H1 (cell line): ENCODE results near the gene TNFSF4. TPM values are rescaled to one million over a fixed set of nuclear protein-coding genes. Genes with fewer than 3 reads are reported as not detected.

Experiments used
- CEBPB ChIP-seq: IDR thresholded peaks from 2 replicates; pipeline ENCODE4 v1.6.1; 2012; ENCODE audit warnings: low read depth, low read length
- EP300 ChIP-seq, 2 experiments: IDR thresholded peaks; 1 replicate in 1 of 2; 2 replicates in 1 of 2; pipeline ENCODE4 v1.6.1; 2011 to 2012; ENCODE audit warnings: low read depth in 2 of 2, low read length in 2 of 2, mild to moderate bottlenecking in 2 of 2, borderline replicate concordance in 1 of 2, inconsistent platforms in 1 of 2, moderate library complexity in 1 of 2
- HDAC6 ChIP-seq: IDR thresholded peaks from one replicate; pipeline ENCODE4 v1.7.1; 2012; ENCODE audit warnings: low read depth, mild to moderate bottlenecking, inconsistent platforms, low read length, moderate library complexity
- MAX ChIP-seq: IDR thresholded peaks from 2 replicates; pipeline ENCODE4 v1.6.1; 2012; ENCODE audit warnings: inconsistent platforms
- RBBP5 ChIP-seq: IDR thresholded peaks from 2 replicates; pipeline ENCODE4 v1.7.1; 2012; ENCODE audit warnings: low read depth, mild to moderate bottlenecking, inconsistent platforms, low read length, moderate library complexity, borderline replicate concordance
- SRF ChIP-seq: IDR thresholded peaks from 2 replicates; pipeline ENCODE4 v1.6.1; 2011; ENCODE audit warnings: mild to moderate bottlenecking, low read depth, low read length, moderate library complexity
- polyA plus RNA-seq, 7 experiments: library from polyadenylated mRNA; depleted of rRNA in 3 of 7; stranded (reverse) in 5 of 7; unstranded in 2 of 7; fragments of >200 nt in 5 of 7; fragments of 200-250 nt in 2 of 7; gene quantifications; 1 replicate in 5 of 7; 2 replicates in 1 of 7; 4 replicates in 1 of 7; pipeline versions ENCODE4 v1.2.1 to v1.2.3, GENCODE V29; 2011 to 2013; ENCODE audit warnings: missing spikeins in 2 of 7, mixed read lengths in 2 of 7
- total RNA-seq: library from RNA; stranded (reverse); fragmentation: NEBNext Ultra II Directional; extraction: Animal tissue kit (Norgen Biotek cat#: 25700); gene quantifications from 2 replicates; pipeline ENCODE4 v1.2.1, GENCODE V29; 2021

TNFSF4 gene
- total and polyA plus RNA-seq, 2 of the 8 experiments (the other 6 are each of a cell fraction or from before 2014, with no cell fraction given): 0.54 to 0.63 TPM

- no peak for TF ChIP-seq SRF
- TF ChIP-seq EP300 (IDR thresholded peaks at IDR 0.05; ENCODE audit: borderline replicate concordance in 1 of 2, low read depth in 2 of 2, low read length in 2 of 2): no peak
- TF ChIP-seq HDAC6: no peak
- TF ChIP-seq RBBP5: no peak
- no peak for TF ChIP-seq CEBPB
- no peak for TF ChIP-seq MAX
Observed at GRCh38 chr1:173210283-173210682, 3.2 kb upstream of the TNFSF4 start (continued).
